IMR-90 (cell line): ENCODE results near the gene GPRC5B.

Experiments
- MAZ ChIP-seq: IDR thresholded peaks from 2 replicates; pipeline ENCODE4 v1.6.1; 2012; ENCODE audit warnings: low read depth, mild to moderate bottlenecking, low read length, improper control_type of control experiment, moderate library complexity, borderline replicate concordance
- MXI1 ChIP-seq: IDR thresholded peaks from 2 replicates; pipeline ENCODE4 v1.6.1; 2012; ENCODE audit warnings: low read depth, mild to moderate bottlenecking, low read length, moderate library complexity, borderline replicate concordance
- POLR2A ChIP-seq: IDR thresholded peaks from 2 replicates; pipeline ENCODE4 v1.6.1; 2012; ENCODE audit warnings: mild to moderate bottlenecking, low read depth, low read length
- RFX5 ChIP-seq: IDR thresholded peaks from 2 replicates; pipeline ENCODE4 v1.8.0; 2012; ENCODE audit warnings: low read depth, mild to moderate bottlenecking, low read length, moderate library complexity
- SMC3 ChIP-seq: fragments of 150-350 bp; IDR thresholded peaks from 2 replicates; pipeline ENCODE4 v1.6.1; 2016; ENCODE audit warnings: low read depth, mild to moderate bottlenecking, antibody characterized with exemption, low read length, moderate library complexity
- TF ChIP-seq, protein P1 (sequence below): conservative IDR thresholded peaks from 2 replicates; pipeline ENCODE4 v1.5.1; 2012; ENCODE audit warnings: mild to moderate bottlenecking, low read depth, low read length, improper control_type of control experiment
- TF ChIP-seq, protein P2 (sequence below): fragments of 150-350 bp; IDR thresholded peaks from 2 replicates; pipeline ENCODE4 v1.6.1; 2016; ENCODE audit warnings: low read depth, mild to moderate bottlenecking, low read length, moderate library complexity, borderline replicate concordance

DNA sequence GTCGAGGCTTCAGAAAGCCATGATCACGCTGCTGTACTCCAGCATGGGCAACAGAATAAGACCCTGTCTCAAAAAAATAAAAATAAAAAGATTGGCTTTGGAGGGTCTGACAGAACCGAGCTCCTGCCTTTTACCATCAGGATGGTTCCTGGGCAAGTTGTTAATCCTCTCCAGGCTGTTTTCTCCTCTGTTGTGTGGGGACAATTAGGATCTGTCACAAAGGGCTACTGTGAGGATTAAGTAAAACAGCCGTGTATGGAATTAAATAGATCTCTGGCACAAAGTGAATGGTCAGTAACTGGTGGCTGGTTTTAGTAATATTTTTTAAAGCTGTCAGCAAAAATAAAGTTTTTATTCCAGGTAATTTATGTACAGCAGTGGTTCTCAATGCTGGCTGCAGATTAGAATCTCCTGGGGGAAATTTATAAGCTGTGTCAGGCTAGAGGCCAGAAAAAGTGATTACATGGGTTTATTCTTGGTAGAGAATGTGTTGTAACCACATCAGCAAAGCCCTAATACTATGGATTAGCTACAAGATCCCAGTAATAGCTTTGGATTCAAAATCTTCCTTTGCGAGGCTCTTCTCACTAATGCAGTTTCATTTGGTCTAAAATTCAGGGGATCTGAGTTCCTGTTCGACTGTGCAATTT lies 47.2 kb downstream of the GPRC5B start:
- TF ChIP-seq, protein P1, sequence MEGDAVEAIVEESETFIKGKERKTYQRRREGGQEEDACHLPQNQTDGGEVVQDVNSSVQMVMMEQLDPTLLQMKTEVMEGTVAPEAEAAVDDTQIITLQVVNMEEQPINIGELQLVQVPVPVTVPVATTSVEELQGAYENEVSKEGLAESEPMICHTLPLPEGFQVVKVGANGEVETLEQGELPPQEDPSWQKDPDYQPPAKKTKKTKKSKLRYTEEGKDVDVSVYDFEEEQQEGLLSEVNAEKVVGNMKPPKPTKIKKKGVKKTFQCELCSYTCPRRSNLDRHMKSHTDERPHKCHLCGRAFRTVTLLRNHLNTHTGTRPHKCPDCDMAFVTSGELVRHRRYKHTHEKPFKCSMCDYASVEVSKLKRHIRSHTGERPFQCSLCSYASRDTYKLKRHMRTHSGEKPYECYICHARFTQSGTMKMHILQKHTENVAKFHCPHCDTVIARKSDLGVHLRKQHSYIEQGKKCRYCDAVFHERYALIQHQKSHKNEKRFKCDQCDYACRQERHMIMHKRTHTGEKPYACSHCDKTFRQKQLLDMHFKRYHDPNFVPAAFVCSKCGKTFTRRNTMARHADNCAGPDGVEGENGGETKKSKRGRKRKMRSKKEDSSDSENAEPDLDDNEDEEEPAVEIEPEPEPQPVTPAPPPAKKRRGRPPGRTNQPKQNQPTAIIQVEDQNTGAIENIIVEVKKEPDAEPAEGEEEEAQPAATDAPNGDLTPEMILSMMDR = no peak
- TF ChIP-seq POLR2A (no peak), SMC3 (no peak), MXI1 (no peak), MAZ (no peak), RFX5 (no peak)
- TF ChIP-seq, protein P2, sequence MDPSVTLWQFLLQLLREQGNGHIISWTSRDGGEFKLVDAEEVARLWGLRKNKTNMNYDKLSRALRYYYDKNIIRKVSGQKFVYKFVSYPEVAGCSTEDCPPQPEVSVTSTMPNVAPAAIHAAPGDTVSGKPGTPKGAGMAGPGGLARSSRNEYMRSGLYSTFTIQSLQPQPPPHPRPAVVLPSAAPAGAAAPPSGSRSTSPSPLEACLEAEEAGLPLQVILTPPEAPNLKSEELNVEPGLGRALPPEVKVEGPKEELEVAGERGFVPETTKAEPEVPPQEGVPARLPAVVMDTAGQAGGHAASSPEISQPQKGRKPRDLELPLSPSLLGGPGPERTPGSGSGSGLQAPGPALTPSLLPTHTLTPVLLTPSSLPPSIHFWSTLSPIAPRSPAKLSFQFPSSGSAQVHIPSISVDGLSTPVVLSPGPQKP = no peak
